HepG2 (cell line): ENCODE data around the gene TNFRSF1B. TPM values are rescaled to one million over a fixed set of nuclear protein-coding genes. Genes with fewer than 3 reads are reported as not detected.

Experiments used
- ATAC-seq: fragments of 200-7000 bp; cut with Tn5 transposase; 3 replicates; pipeline ENCODE4 v1.9.1; 2020; ENCODE audit warnings: mild to moderate bottlenecking, moderate library complexity
- BruUV-seq: library from RNA; stranded (reverse); fragments of 400-500 nt; replicated peaks from 2 replicates; lab custom pipeline; 2021; lab: Mats Ljungman, UMichigan
- CTCF ChIA-PET: fragments of 300-600 bp; formaldehyde crosslinking; extraction: SDS; loops from one replicate; lab custom pipeline; 2021; ENCODE audit warnings: low total read pairs, inconsistent platforms, low intra/inter-chr PET ratio; lab: Yijun Ruan, JAX
- POLR2A ChIA-PET: fragments of 350-600 bp; sonication (Branson Sonifier 250); formaldehyde crosslinking; loops from one replicate; lab custom pipeline; 2020; ENCODE audit warnings: antibody characterized with exemption, inconsistent platforms; lab: Yijun Ruan, JAX
- DNase-seq: peaks from one replicate; pipeline ENCODE4 v3.0.0-alpha.2; 2015; ENCODE audit warnings: low spot score
- FAIRE-seq: peaks from 3 replicates; lab custom pipeline; 2011; peaks lifted over from hg19 to GRCh38; lab: Jason Lieb, UNC
- H2AFZ ChIP-seq: one replicate; pipeline ENCODE4 v1.6.1; 2011; ENCODE audit warnings: low read length, inconsistent platforms
- H3K27ac ChIP-seq: fragments of 300-600 bp; 3 replicates; pipeline ENCODE4 v1.8.0; 2011; ENCODE audit warnings: mixed run types, mild to moderate bottlenecking, mixed read lengths, low read length, inconsistent platforms; ENCODE audit not compliant: insufficient read depth; ENCODE audit errors: extremely low read length
- H3K27me3 ChIP-seq, 2 experiments: fragments of 200-600 bp in 1 of 2; 2 replicates in 1 of 2; 3 replicates in 1 of 2; pipeline versions ENCODE4 v1.6.0 to v1.8.0; 2011; ENCODE audit warnings: low read length in 2 of 2, mild to moderate bottlenecking in 2 of 2, moderate library complexity in 2 of 2, inconsistent platforms in 1 of 2; ENCODE audit not compliant: insufficient read depth in 2 of 2, control insufficient read depth in 1 of 2
- H3K36me3 ChIP-seq, 2 experiments: fragments of 200-600 bp in 1 of 2; replicated peaks in 1 of 2; 2 replicates in 1 of 2; 3 replicates in 1 of 2; pipeline versions ENCODE4 v1.5.1 to v1.8.0; 2011; ENCODE audit warnings: low read length in 2 of 2, inconsistent platforms in 1 of 2; ENCODE audit not compliant: insufficient read depth in 2 of 2, control insufficient read depth in 1 of 2
- H3K4me1 ChIP-seq: 2 replicates; pipeline ENCODE4 v1.5.1; 2012; ENCODE audit warnings: low read length, inconsistent platforms; ENCODE audit not compliant: insufficient read depth
- H3K4me2 ChIP-seq: 2 replicates; pipeline ENCODE4 v1.6.0; 2011; ENCODE audit warnings: low read depth, low read length, inconsistent platforms
- H3K4me3 ChIP-seq, 3 experiments: fragments of 200-600 bp in 1 of 3; sonication (generic), shearing (Covaris generic) in 1 of 3; replicated peaks in 1 of 3; 2 replicates each; pipeline ENCODE4 v1.5.1; 2011 to 2016; ENCODE audit warnings: low read length in 3 of 3, inconsistent platforms in 2 of 3, low read depth in 2 of 3, mild to moderate bottlenecking in 2 of 3, control low read depth in 1 of 3, mixed read lengths in 1 of 3; ENCODE audit not compliant: insufficient read depth in 1 of 3
- H3K79me2 ChIP-seq: one replicate; pipeline ENCODE4 v1.6.1; 2011; ENCODE audit warnings: low read length, inconsistent platforms; ENCODE audit not compliant: insufficient read depth
- H3K9ac ChIP-seq: 2 replicates; pipeline ENCODE4 v1.6.0; 2011; ENCODE audit warnings: mild to moderate bottlenecking, low read depth, low read length, inconsistent platforms; ENCODE audit not compliant: insufficient read depth
- H3K9me3 ChIP-seq: 2 replicates; pipeline ENCODE4 v1.5.1; 2012; ENCODE audit warnings: mild to moderate bottlenecking, low read length
- H4K20me1 ChIP-seq: 2 replicates; pipeline ENCODE4 v1.6.0; 2011; ENCODE audit warnings: inconsistent platforms, mild to moderate bottlenecking, low read length, moderate library complexity; ENCODE audit not compliant: insufficient read depth
- AHR ChIP-seq: IDR thresholded peaks from 2 replicates; pipeline ENCODE4 v1.6.1; 2018; ENCODE audit warnings: missing genetic modification reagents, missing compliant biosample characterization
- CREM ChIP-seq, 2 experiments: sonication (generic) in 1 of 2; formaldehyde crosslinking in 1 of 2; IDR thresholded peaks; 2 replicates each; pipeline versions ENCODE4 v1.4.0 to v1.6.1; 2016 to 2020; ENCODE audit warnings: antibody characterized with exemption in 1 of 2, mild to moderate bottlenecking in 1 of 2, missing genetic modification reagents in 1 of 2
- HNRNPH1 ChIP-seq: fragments of 200-400 bp; formaldehyde crosslinking; optimal IDR thresholded peaks from 2 replicates; pipeline ENCODE3; 2017; ENCODE audit warnings: mild to moderate bottlenecking, low read depth, low read length
- NFRKB ChIP-seq: fragments of 450-650 bp; IDR thresholded peaks from 2 replicates; pipeline ENCODE4 v1.6.1; 2017
- PLRG1 ChIP-seq: fragments of 450-650 bp; conservative IDR thresholded peaks from 2 replicates; pipeline ENCODE4 v1.6.1; 2016
- RAD51 ChIP-seq: fragments of 450-650 bp; IDR thresholded peaks from 2 replicates; pipeline ENCODE4 v1.6.1; 2016; ENCODE audit warnings: borderline replicate concordance
- RBM39 ChIP-seq: fragments of 200-400 bp; formaldehyde crosslinking; IDR thresholded peaks from one replicate; pipeline ENCODE4 v1.6.1; 2018; ENCODE audit warnings: antibody characterized with exemption, mild to moderate bottlenecking, low read depth, low read length; ENCODE audit not compliant: poor library complexity, severe bottlenecking
- TAF1 ChIP-seq: sonication (generic); formaldehyde crosslinking; IDR thresholded peaks from 2 replicates; pipeline ENCODE4 v1.4.0; 2020; ENCODE audit warnings: missing genetic modification reagents
- TRIM24 ChIP-seq: sonication (generic); formaldehyde crosslinking; IDR thresholded peaks from 2 replicates; pipeline ENCODE4 v1.8.0; 2022; ENCODE audit warnings: mild to moderate bottlenecking, missing genetic modification reagents
- ZKSCAN1 ChIP-seq: fragments of 150-350 bp; IDR thresholded peaks from 2 replicates; pipeline ENCODE4 v1.6.1; 2014; ENCODE audit warnings: low read length
- ZNF224 ChIP-seq: sonication (generic); formaldehyde crosslinking; IDR thresholded peaks from 2 replicates; pipeline ENCODE4 v1.5.0; 2020; ENCODE audit warnings: mild to moderate bottlenecking, missing genetic modification reagents
- ZNF543 ChIP-seq: sonication (generic); formaldehyde crosslinking; IDR thresholded peaks from 2 replicates; pipeline ENCODE4 v1.4.0; 2020; ENCODE audit warnings: mild to moderate bottlenecking, missing genetic modification reagents
- ZNF598 ChIP-seq: sonication (generic); formaldehyde crosslinking; IDR thresholded peaks from 2 replicates; pipeline ENCODE4 v1.5.1; 2020; ENCODE audit warnings: mild to moderate bottlenecking, missing genetic modification reagents, borderline replicate concordance
- ZNF781 ChIP-seq: sonication (generic); formaldehyde crosslinking; IDR thresholded peaks from 2 replicates; pipeline ENCODE4 v1.5.1; 2020; ENCODE audit warnings: borderline replicate concordance, mild to moderate bottlenecking, missing genetic modification reagents; ENCODE audit errors: not compliant biosample characterization
- WGBS: methylation state at CpG from one replicate; pipeline ENCODE4 v1.1.6; 2017; ENCODE audit warnings: low lambda C conversion rate; 5-methylcytosine and 5-hydroxymethylcytosine counted together
- in situ Hi-C: cut with HindIII; loops from 2 replicates; pipeline ENCODE4 v1.10.0; 2017; ENCODE audit warnings: low pct_unique_long_range_greater_than_20kb; ENCODE audit not compliant: extremely low pct_ligation_motif_present
- intact Hi-C: fragments of 100-400 bp; cut with micrococcal nuclease; formaldehyde crosslinking; loops from one replicate; pipeline ENCODE4 v1.10.0; 2022; ENCODE audit not compliant: unreplicated experiment
- polyA plus RNA-seq, 8 experiments: library from polyadenylated mRNA; depleted of rRNA in 3 of 8; stranded (reverse) in 7 of 8; unstranded in 1 of 8; fragments of >200 nt; fragmentation: Illumina TruSeq in 4 of 8; extraction: Trizol in 4 of 8; gene quantifications; 2 replicates each; pipeline versions ENCODE4 v1.2.1 to v1.2.3, GENCODE V29; 2011 to 2016; ENCODE audit warnings: low read depth in 4 of 8, missing spikeins in 1 of 8, mixed read lengths in 1 of 8; ENCODE audit not compliant: insufficient read depth in 1 of 8
- total RNA-seq, 5 experiments: library from RNA; depleted of rRNA; stranded (reverse); fragments of >200 nt; fragmentation: Illumina TruSeq; extraction: Trizol; gene quantifications; 2 replicates each; pipeline ENCODE4 v1.2.3, GENCODE V29; 2016; ENCODE audit warnings: low read depth in 1 of 5
- TF ChIP-seq, protein P1 (sequence below): sonication (generic); formaldehyde crosslinking; IDR thresholded peaks from 2 replicates; pipeline ENCODE4 v1.8.0; 2022; ENCODE audit warnings: missing genetic modification reagents, mild to moderate bottlenecking, inconsistent platforms, borderline replicate concordance
- TF ChIP-seq, protein P2 (sequence below): sonication (generic); formaldehyde crosslinking; IDR thresholded peaks from 2 replicates; pipeline ENCODE4 v1.4.0; 2020; ENCODE audit warnings: mild to moderate bottlenecking, missing genetic modification reagents, borderline replicate concordance

The TNFRSF1B gene
- total and polyA plus RNA-seq, 2 of the 13 experiments (the other 11 are each of a cell fraction or from before 2014, with no cell fraction given): 0.04 to 0.11 TPM

- no peak for TF ChIP-seq TRIM24 (CRISPR knock-in tag)
- no peak for TF ChIP-seq ZNF781 (CRISPR knock-in tag)
- no peak for TF ChIP-seq RBM39
- TF ChIP-seq ZKSCAN1: no peak
- TF ChIP-seq, protein P1, sequence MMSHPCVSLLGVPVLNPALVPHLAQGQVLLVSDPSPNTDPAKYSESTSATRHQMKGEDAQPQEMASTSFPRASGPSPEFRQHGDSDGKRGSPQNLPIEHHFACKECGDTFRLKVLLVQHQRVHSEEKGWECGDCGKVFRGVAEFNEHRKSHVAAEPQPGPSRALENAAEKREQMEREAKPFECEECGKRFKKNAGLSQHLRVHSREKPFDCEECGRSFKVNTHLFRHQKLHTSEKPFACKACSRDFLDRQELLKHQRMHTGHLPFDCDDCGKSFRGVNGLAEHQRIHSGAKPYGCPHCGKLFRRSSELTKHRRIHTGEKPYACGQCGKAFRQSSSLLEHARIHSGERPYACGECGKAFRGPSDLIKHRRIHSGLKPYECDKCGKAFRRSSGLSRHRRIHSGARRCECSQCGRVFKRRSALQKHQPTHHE: no peak
- TF ChIP-seq ZNF543 (CRISPR knock-in tag): no peak
- no peak for TF ChIP-seq ZNF224 (CRISPR knock-in tag)
- no peak for TF ChIP-seq RAD51
- TF ChIP-seq TAF1 (CRISPR knock-in tag): no peak
- no peak for TF ChIP-seq ZNF598 (CRISPR knock-in tag)
- no peak for TF ChIP-seq NFRKB
- TF ChIP-seq AHR (CRISPR knock-in tag): no peak
- TF ChIP-seq CREM (IDR thresholded peaks at IDR 0.05): no peak
- no peak for TF ChIP-seq CREM (CRISPR knock-in tag; IDR thresholded peaks at IDR 0.05)
- TF ChIP-seq, protein P2, sequence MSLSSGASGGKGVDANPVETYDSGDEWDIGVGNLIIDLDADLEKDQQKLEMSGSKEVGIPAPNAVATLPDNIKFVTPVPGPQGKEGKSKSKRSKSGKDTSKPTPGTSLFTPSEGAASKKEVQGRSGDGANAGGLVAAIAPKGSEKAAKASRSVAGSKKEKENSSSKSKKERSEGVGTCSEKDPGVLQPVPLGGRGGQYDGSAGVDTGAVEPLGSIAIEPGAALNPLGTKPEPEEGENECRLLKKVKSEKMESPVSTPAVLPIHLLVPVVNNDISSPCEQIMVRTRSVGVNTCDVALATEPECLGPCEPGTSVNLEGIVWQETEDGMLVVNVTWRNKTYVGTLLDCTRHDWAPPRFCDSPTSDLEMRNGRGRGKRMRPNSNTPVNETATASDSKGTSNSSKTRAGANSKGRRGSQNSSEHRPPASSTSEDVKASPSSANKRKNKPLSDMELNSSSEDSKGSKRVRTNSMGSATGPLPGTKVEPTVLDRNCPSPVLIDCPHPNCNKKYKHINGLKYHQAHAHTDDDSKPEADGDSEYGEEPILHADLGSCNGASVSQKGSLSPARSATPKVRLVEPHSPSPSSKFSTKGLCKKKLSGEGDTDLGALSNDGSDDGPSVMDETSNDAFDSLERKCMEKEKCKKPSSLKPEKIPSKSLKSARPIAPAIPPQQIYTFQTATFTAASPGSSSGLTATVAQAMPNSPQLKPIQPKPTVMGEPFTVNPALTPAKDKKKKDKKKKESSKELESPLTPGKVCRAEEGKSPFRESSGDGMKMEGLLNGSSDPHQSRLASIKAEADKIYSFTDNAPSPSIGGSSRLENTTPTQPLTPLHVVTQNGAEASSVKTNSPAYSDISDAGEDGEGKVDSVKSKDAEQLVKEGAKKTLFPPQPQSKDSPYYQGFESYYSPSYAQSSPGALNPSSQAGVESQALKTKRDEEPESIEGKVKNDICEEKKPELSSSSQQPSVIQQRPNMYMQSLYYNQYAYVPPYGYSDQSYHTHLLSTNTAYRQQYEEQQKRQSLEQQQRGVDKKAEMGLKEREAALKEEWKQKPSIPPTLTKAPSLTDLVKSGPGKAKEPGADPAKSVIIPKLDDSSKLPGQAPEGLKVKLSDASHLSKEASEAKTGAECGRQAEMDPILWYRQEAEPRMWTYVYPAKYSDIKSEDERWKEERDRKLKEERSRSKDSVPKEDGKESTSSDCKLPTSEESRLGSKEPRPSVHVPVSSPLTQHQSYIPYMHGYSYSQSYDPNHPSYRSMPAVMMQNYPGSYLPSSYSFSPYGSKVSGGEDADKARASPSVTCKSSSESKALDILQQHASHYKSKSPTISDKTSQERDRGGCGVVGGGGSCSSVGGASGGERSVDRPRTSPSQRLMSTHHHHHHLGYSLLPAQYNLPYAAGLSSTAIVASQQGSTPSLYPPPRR: no peak
- no peak for TF ChIP-seq HNRNPH1
- TF ChIP-seq PLRG1: no peak
- no peak overlapping the region for H2AFZ ChIP-seq
- BruUV-seq: no TSS peak
- peaks cover 20% of the 10 kb centered on the region for H3K4me1 ChIP-seq
- no peaks in the 10 kb centered on the region for H3K9me3 ChIP-seq
- DNase-seq (no peak), ATAC-seq (no peak), FAIRE-seq (no peak)
- in situ Hi-C loops (no loop called here), intact Hi-C loops (no loop called here)
- H3K36me3 ChIP-seq: no peaks in the 10 kb centered on the region
- no peak overlapping the region for H3K9ac ChIP-seq
- peaks cover 4% of the 10 kb centered on the region; the same call in 1 of the 2 replicates for H4K20me1 ChIP-seq
- no peak overlapping the region for H3K27ac ChIP-seq
- H3K4me3 ChIP-seq: no peak overlapping the region
- H3K4me2 ChIP-seq: no peak overlapping the region
- ChIA-PET CTCF (no interaction called here), POLR2A (no interaction called here)
- H3K79me2 ChIP-seq: peaks cover 2% of the 10 kb centered on the region
- H3K27me3 ChIP-seq: no peaks in the 10 kb centered on the region
- 100% methylated on average over 2 of the region's 2 CpGs for WGBS
Measured at GRCh38 chr1:12232221-12232620, 65.4 kb downstream of the TNFRSF1B start.
